ENCODE data around the gene MIER3.

MIER3 gene

DNA sequence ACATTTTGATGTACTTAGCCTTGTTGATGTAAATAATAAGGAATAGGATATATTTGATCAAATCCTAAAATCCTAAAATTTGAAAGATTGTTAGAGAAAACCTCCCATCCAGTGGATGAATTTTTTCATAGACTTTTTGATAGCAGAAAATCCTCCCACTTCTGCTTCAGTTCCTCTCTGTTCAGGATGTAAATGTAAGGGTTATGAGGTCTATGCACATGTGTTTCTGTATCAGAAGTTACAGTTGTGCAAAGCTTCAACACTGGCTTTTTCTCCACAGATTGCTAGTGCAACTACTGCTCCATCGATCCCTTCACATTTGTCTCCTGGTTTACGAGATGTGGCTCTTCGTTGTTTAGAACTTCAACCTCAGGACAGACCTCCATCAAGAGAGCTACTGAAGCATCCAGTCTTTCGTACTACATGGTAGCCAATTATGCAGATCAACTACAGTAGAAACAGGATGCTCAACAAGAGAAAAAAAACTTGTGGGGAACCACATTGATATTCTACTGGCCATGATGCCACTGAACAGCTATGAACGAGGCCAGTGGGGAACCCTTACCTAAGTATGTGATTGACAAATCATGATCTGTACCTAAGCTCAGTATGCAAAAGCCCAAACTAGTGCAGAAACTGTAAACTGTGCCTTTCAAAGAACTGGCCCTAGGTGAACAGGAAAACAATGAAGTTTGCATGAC lies 58.5 kb downstream of the MIER3 start:
- FAIRE-seq: no peak

DNA sequence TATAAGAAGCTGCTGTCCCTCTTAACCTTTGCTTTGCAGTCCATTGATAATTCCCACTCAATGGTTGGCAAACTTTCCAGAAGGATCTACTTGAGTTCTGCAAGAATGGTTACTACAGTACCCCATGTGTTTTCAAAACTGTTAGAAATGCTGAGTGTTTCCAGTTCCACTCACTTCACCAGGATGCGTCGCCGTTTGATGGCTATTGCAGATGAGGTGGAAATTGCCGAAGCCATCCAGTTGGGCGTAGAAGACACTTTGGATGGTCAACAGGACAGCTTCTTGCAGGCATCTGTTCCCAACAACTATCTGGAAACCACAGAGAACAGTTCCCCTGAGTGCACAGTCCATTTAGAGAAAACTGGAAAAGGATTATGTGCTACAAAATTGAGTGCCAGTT lies 70.4 kb downstream of the MIER3 start:
- FAIRE-seq: no peak

DNA sequence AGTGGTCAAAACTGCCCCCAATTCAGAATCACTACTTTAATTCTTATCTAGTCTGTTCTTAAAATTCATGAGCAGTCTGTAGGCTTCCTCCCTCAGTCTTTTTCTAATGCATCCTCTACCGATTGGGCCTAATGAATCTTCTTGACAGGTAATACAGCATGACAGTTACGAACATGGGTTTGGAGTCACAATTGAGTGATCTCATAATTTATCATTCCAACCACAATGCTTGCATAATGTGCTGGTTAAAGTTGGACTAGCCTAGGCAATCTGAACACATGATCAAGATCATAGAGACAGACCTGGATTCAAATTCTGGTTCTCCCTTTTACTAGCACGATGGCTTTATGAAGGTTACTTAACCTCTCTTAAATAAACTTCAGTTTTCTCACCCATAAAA lies 75.6 kb downstream of the MIER3 start:
- no peak for FAIRE-seq

DNA sequence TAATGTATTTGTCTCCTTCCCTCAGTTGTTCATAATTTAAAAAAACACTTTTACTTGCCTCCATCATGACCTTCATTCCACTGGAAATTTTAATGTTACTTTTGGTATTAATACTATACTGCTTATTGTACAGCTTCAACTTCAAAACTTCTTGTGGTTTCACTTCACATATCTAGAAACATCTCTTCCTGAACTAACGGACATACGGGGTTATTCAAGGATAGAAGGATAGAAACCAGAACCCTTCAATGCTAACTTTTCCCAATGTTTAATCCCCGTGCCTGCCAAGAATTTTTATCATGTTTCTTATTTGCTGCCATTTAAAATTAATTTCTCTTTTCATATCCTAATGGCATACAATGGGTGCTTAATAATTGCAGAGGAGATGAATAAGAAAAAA lies 78.9 kb downstream of the MIER3 start:
- FAIRE-seq: no peak

DNA sequence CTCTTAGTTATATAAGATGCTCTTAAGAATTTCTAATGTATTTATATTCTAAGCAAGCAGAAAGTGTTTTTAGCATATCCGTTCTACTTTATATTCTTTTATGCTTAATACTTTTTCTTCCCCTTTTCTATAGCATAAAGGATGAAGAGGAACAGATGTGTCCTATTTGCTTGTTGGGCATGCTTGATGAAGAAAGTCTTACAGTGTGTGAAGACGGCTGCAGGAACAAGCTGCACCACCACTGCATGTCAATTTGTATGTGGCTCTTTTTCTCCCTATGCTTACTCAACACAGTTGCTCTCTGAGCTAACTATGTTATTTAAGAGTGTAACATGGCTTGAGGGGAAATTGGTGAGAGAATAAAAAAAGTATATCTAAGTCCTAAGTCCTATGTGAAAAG lies 80.1 kb downstream of the MIER3 start:
- FAIRE-seq: no peak
